Colonic mucosa (tissue), 4 donors: ENCODE data around the gene ZMIZ1. TPM values are rescaled to one million over a fixed set of nuclear protein-coding genes. Genes with fewer than 3 reads are reported as not detected.
A peak's percentile ranks its signal among the peaks of the same experiment; 100 is the strongest.

Experiments used
- DNase-seq: peaks from one replicate; pipeline ENCODE4 v3.0.0-alpha.2; 2020
- H3K27ac ChIP-seq: fragments of 200-600 bp; one replicate; pipeline ENCODE4 v1.8.0; 2021
- H3K27me3 ChIP-seq: fragments of 200-600 bp; one replicate; pipeline ENCODE4 v1.8.0; 2021
- H3K36me3 ChIP-seq: fragments of 200-600 bp; one replicate; pipeline ENCODE4 v1.8.0; 2021
- H3K4me1 ChIP-seq: fragments of 200-600 bp; one replicate; pipeline ENCODE4 v1.8.0; 2021; ENCODE audit warnings: mild to moderate bottlenecking
- H3K4me3 ChIP-seq: fragments of 200-600 bp; one replicate; pipeline ENCODE4 v1.8.0; 2021
- H3K9ac ChIP-seq, 2 donors: one replicate each; pipeline ENCODE4 v1.7.0; 2013; ENCODE audit warnings: control low read depth in 2 of 2, low read depth in 2 of 2, low read length in 2 of 2
- H3K9me3 ChIP-seq: fragments of 200-600 bp; one replicate; pipeline ENCODE4 v1.8.0; 2021
- intact Hi-C: fragments of 100-400 bp; cut with DNase I; formaldehyde crosslinking; loops from one replicate; pipeline ENCODE4 v1.14.1; 2022
- total RNA-seq, 2 donors: library from RNA; stranded (reverse); fragmentation: NEBNext Ultra II Directional in 1 of 2; extraction: Animal tissue kit (Norgen Biotek cat#: 25700) in 1 of 2; gene quantifications; one replicate each; pipeline ENCODE4 v1.2.1, GENCODE V29; 2021
- TF ChIP-seq, protein P1 (sequence below): fragments of 200-600 bp; IDR thresholded peaks from one replicate; pipeline ENCODE4 v1.8.0; 2022; ENCODE audit warnings: antibody characterized with exemption, mild to moderate bottlenecking
- donor health status: healthy.
- donor health status: DM: no; HTN: no; CAD: no.
- donor health status: DM: no; HTN: no; CAD: no.

The ZMIZ1 gene
- total RNA-seq, 2 donors from 2014 or later, result 51.0 to 54.0 TPM

DNA sequence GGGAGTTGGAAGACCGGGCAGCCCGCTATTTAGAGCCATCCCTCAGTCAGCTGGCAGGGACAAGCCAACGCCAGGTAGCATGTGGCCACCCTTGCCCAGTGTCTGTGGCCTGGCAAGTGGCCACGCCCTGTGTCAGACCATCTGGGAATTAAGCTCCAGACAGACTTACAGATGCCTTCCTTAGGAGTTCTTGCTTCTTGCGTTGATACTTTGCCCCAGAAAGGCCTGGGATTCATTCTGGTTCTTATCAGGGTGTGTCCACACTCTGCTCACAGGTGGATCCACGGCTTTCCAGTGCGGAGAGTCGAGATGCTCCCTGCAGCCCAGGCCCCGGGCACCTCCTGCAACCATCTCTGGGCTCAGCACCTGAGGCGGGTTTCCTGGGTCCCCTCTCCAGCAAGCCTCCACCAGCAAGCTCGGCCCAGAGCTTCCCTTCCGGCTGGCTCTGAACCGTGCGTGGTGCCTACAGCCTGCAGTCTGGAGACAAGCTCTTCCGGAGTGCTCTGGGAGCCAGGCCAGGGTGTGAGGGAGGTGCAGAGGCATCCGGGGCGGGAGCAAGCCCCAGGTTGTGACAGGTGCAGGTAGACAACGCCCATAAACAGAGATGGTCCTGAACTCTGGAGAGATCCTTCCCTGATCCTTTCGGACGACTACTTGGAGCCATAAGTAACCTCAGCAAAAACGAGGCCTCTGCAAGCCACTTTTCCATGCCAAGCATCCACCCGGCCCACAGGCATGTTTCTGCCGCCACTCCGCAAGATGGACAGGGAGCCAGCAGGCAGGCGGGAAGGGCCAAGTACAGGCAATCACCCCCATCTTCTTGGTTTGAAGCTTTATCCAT is 246.2 kb downstream of the ZMIZ1 start:
- no peak overlapping the region for H3K4me3 ChIP-seq
- TF ChIP-seq, protein P1, sequence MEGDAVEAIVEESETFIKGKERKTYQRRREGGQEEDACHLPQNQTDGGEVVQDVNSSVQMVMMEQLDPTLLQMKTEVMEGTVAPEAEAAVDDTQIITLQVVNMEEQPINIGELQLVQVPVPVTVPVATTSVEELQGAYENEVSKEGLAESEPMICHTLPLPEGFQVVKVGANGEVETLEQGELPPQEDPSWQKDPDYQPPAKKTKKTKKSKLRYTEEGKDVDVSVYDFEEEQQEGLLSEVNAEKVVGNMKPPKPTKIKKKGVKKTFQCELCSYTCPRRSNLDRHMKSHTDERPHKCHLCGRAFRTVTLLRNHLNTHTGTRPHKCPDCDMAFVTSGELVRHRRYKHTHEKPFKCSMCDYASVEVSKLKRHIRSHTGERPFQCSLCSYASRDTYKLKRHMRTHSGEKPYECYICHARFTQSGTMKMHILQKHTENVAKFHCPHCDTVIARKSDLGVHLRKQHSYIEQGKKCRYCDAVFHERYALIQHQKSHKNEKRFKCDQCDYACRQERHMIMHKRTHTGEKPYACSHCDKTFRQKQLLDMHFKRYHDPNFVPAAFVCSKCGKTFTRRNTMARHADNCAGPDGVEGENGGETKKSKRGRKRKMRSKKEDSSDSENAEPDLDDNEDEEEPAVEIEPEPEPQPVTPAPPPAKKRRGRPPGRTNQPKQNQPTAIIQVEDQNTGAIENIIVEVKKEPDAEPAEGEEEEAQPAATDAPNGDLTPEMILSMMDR, result no peak
- H3K36me3 ChIP-seq, result no peaks in the 10 kb centered on the region
- intact Hi-C loops, result no loop called here
- peaks cover 5% of the 10 kb centered on the region for H3K4me1 ChIP-seq
- no peaks in the 10 kb centered on the region for H3K27me3 ChIP-seq
- DNase-seq, result peak; percentile 52
- H3K9ac ChIP-seq, result no peak overlapping the region
- no peaks in the 10 kb centered on the region for H3K9me3 ChIP-seq
- peak overlapping the region; percentile 22 for H3K27ac ChIP-seq

DNA sequence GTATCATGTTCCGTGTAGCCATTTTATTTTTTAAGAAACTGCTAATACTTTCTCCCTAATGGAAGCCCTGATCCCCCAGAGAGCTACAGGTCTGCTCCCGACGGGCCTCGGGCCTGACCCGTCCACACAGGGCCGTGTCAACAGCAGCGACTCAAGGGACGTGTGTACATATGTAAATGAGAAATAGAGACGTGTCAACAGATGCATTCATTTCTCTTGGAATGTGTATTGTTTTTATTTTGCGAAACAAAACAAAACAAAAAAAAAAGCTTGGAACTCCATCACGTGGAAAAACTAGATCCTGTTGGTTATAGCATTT is 246.8 kb downstream of the ZMIZ1 start:
- no peak for DNase-seq
- H3K9ac ChIP-seq, result no peak overlapping the region
- no peaks in the 10 kb centered on the region for H3K27me3 ChIP-seq
- no peak overlapping the region for H3K4me3 ChIP-seq
- TF ChIP-seq, protein P1, result no peak
- intact Hi-C loops, result no loop called here
- no peak overlapping the region for H3K27ac ChIP-seq
- peaks cover 5% of the 10 kb centered on the region for H3K4me1 ChIP-seq
- H3K9me3 ChIP-seq, result no peaks in the 10 kb centered on the region
- H3K36me3 ChIP-seq, result no peaks in the 10 kb centered on the region

DNA sequence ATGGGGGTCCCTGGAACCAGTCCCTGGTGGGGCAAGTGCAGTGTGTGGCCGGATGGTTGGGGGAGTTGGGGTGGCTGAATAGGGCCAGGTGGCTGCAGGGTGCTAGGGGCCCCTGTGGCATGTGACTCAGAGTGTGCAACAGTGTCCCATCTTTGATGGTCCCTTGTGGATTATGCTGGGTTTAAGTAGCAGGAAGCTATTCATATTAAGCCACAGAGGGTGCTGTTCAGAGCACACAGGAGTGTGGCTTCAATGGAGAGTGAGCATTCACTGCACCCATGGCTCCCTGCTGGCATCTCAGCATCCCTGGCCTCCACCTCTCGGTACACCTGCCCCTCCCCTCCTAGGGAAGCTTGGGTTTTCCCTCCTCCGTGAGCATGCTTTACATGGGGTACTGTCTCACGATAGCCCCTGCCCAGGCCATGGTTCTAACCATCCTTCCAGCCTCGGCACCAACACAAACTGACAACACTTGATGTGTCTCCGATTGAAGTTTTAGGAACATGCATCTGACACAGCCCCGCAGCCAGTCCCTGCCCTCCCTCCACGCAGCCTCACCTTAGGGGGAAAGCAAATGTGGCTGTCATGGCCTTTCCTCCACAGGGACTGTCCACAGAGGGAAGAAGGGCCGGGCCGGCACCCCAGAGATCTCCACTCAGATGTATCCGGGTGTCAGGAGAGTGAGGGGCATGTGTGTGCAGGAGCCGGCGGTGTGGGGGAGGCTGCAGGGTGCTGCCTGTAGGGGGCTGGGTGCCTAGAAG is 248.1 kb downstream of the ZMIZ1 start:
- H3K36me3 ChIP-seq, result no peaks in the 10 kb centered on the region
- no peaks in the 10 kb centered on the region for H3K27me3 ChIP-seq
- H3K4me3 ChIP-seq, result no peak overlapping the region
- H3K27ac ChIP-seq, result peak overlapping the region; percentile 24
- no peaks in the 10 kb centered on the region for H3K9me3 ChIP-seq
- peaks cover 5% of the 10 kb centered on the region for H3K4me1 ChIP-seq
- TF ChIP-seq, protein P1, result no peak
- H3K9ac ChIP-seq, result no peak overlapping the region
- intact Hi-C loops, result no loop called here
- no peak for DNase-seq

DNA sequence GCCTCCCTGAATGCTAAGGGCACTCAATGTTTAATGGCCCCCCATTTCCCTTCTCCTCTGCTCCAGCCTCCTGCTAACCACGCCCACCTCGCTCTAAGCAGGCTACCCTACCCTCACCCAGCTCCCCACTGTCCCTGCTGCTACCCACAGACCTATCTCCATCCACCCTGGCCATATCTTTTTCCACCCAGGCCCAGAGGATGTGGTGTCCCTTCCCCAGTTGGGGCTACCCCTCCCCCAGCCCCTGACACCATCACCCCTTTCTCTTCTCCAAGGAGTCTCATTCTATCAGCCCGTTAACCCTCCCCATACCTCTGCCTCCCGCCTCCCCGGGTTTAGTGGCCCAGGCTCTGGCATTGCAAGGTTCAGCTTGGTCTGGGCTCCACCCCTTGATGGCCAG is 249.6 kb downstream of the ZMIZ1 start:
- peaks cover 10% of the 10 kb centered on the region for H3K4me1 ChIP-seq
- no peak overlapping the region for H3K9ac ChIP-seq
- no peaks in the 10 kb centered on the region for H3K36me3 ChIP-seq
- TF ChIP-seq, protein P1, result no peak
- no peak overlapping the region for H3K27ac ChIP-seq
- no peaks in the 10 kb centered on the region for H3K27me3 ChIP-seq
- no peak for DNase-seq
- no peaks in the 10 kb centered on the region for H3K9me3 ChIP-seq
- intact Hi-C loops, result no loop called here
- H3K4me3 ChIP-seq, result no peak overlapping the region

DNA sequence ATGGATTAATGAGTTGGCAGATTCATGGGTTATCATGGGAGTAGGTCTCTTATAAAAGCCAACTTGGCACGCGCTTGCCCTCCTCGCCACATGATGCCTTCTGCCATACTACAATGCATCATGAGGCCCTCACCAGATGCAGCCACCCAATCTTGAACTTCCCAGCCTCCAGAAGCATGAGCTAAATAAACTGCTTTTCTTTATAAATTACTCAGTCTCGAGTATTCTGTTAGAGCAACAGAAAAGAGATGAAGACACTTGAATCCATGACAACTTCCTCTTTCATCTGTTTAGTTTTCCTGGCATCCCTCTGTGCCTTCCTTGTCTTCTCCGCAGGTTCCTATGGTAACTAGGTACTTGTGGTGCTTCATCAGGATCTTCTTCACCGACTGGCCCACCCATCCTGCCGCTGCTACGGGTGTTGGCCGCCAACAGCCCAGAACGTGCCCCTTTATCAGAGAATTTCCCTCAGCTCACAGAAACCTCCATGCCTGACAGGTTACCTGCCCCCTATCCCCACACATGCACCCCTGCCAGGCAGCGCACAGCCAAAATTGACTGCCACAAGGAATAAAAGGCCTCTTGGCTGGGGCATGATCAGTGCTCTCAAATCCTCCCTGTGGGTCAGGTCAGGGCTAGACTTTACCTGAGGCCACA is 250.5 kb downstream of the ZMIZ1 start:
- intact Hi-C loops, result no loop called here
- no peak overlapping the region for H3K4me3 ChIP-seq
- no peaks in the 10 kb centered on the region for H3K27me3 ChIP-seq
- H3K9me3 ChIP-seq, result no peaks in the 10 kb centered on the region
- no peak overlapping the region for H3K27ac ChIP-seq
- no peaks in the 10 kb centered on the region for H3K36me3 ChIP-seq
- TF ChIP-seq, protein P1, result no peak
- DNase-seq, result no peak
- H3K9ac ChIP-seq, result no peak overlapping the region
- H3K4me1 ChIP-seq, result peaks cover 12% of the 10 kb centered on the region
